Vagina (tissue), 2 donors: ENCODE results near the gene SLC38A9. TPM values are rescaled to one million over a fixed set of nuclear protein-coding genes. Genes with fewer than 3 reads are reported as not detected.
A peak's percentile ranks its signal among the peaks of the same experiment; 100 is the strongest.

Experiments
- DNase-seq, 2 donors: peaks; one replicate each; pipeline ENCODE4 v3.0.0-alpha.2; 2017; ENCODE audit errors: extremely low spot score in 2 of 2
- H3K27ac ChIP-seq: fragments of 200-600 bp; sonication (generic); one replicate; pipeline ENCODE4 v1.5.1; 2019
- H3K27me3 ChIP-seq: fragments of 200-600 bp; sonication (generic); one replicate; pipeline ENCODE4 v1.5.1; 2019
- H3K36me3 ChIP-seq, 2 donors: fragments of 200-600 bp; sonication (generic); one replicate each; pipeline ENCODE4 v1.5.1; 2017 to 2019
- H3K4me1 ChIP-seq: fragments of 200-600 bp; sonication (generic); one replicate; pipeline ENCODE4 v1.5.1; 2019
- H3K4me3 ChIP-seq, 2 donors: fragments of 200-600 bp; sonication (generic); 1 replicate in 1 of 2; 2 replicates in 1 of 2; pipeline ENCODE4 v1.5.1; 2016 to 2019
- H3K9me3 ChIP-seq: fragments of 200-600 bp; sonication (generic); one replicate; pipeline ENCODE4 v1.5.1; 2019
- POLR2A ChIP-seq, 2 donors: fragments of 450-650 bp; IDR thresholded peaks; one replicate each; pipeline ENCODE4 v1.6.1; 2017; ENCODE audit warnings: antibody characterized with exemption in 2 of 2, mild to moderate bottlenecking in 2 of 2, moderate library complexity in 2 of 2
- POLR2AphosphoS5 ChIP-seq, 2 donors: sonication (generic); formaldehyde crosslinking; IDR thresholded peaks; one replicate each; pipeline ENCODE4 v1.9.0; 2017; ENCODE audit warnings: antibody characterized with exemption in 2 of 2, mild to moderate bottlenecking in 2 of 2, low read depth in 1 of 2; ENCODE audit not compliant: insufficient read depth in 1 of 2
- intact Hi-C: fragments of 100-400 bp; cut with DNase I; formaldehyde crosslinking; loops from one replicate; pipeline ENCODE4 v1.15.1; 2023
- total RNA-seq: library from RNA; depleted of rRNA; stranded (reverse); fragments of >200 nt; gene quantifications from one replicate; pipeline ENCODE4 v1.2.3, GENCODE V29; 2016
- TF ChIP-seq, protein P1 (sequence below), 3 experiments: fragments of 450-650 bp in 2 of 3; fragments of 200-600 bp in 1 of 3; sonication (generic) in 1 of 3; IDR thresholded peaks; one replicate each; pipeline ENCODE4 v1.5.1; 2017 to 2019; ENCODE audit warnings: antibody characterized with exemption in 3 of 3, mild to moderate bottlenecking in 2 of 3, moderate library complexity in 2 of 3

SLC38A9 gene
- total RNA-seq, 1 donor from 2014 or later: 23.3 TPM

DNA sequence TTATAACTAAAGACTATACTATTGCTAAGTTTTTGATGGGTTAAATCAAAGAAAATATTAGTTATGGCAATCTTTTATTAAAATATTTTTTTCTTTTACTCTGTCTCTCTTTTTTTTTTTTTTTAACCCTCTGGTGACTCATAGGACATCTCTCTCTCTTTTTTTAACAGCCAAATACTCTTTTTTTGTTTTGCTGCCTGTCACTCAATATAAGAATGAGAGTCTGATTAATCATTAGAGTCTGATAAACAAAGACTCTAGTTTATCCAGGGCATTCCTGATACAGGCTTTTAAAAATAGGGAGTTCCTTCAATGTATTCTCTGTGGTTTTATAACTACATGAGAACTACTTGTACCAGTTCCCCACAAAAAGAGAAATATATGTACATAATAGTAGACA is 77.3 kb downstream of the SLC38A9 start:
- Histone ChIP-seq H3K36me3 (no peaks in the 10 kb centered on the region), H3K27ac (peak overlapping the region; percentile 56), H3K4me1 (peaks cover 59% of the 10 kb centered on the region), H3K4me3 (no peak overlapping the region), H3K9me3 (no peaks in the 10 kb centered on the region), H3K27me3 (no peaks in the 10 kb centered on the region)
- no peak for DNase-seq
- TF ChIP-seq, protein P1, sequence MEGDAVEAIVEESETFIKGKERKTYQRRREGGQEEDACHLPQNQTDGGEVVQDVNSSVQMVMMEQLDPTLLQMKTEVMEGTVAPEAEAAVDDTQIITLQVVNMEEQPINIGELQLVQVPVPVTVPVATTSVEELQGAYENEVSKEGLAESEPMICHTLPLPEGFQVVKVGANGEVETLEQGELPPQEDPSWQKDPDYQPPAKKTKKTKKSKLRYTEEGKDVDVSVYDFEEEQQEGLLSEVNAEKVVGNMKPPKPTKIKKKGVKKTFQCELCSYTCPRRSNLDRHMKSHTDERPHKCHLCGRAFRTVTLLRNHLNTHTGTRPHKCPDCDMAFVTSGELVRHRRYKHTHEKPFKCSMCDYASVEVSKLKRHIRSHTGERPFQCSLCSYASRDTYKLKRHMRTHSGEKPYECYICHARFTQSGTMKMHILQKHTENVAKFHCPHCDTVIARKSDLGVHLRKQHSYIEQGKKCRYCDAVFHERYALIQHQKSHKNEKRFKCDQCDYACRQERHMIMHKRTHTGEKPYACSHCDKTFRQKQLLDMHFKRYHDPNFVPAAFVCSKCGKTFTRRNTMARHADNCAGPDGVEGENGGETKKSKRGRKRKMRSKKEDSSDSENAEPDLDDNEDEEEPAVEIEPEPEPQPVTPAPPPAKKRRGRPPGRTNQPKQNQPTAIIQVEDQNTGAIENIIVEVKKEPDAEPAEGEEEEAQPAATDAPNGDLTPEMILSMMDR (IDR thresholded peaks at IDR 0.05): no peak
- TF ChIP-seq POLR2AphosphoS5 (IDR thresholded peaks at IDR 0.05; ENCODE audit: insufficient read depth in 1 of 2, low read depth in 1 of 2): no peak
- TF ChIP-seq POLR2A (IDR thresholded peaks at IDR 0.05): no peak
- intact Hi-C loops: no loop called here

DNA sequence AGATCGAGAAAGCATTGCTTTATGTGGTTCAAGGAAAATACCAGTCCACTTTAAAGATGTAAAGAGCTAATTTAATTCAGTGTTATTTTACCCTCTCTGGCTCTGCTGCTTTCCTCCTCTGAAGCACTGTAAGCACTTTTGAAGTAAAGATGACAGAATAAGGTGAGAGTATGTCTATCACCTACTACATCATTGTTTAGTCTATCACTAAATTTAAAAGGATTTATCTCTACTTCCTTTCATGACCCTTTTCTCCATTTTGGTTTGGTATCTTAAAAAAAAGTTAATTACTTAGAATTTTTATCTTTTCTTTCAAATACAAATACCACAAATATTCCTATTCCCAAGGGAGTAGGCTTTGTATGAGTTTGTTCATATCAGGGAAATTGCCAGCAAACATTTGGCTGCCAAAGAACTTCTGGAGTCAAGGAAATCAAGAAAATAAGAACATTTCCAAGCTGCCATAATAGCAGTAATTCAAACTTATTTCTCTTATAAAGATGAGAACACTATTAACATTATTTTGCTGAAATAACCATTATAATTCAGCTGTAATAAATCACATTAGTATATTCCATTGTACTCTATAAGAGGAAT is 77.8 kb downstream of the SLC38A9 start:
- Histone ChIP-seq H3K27ac (peak overlapping the region; percentile 52), H3K36me3 (no peaks in the 10 kb centered on the region), H3K27me3 (no peaks in the 10 kb centered on the region), H3K4me1 (peaks cover 59% of the 10 kb centered on the region), H3K4me3 (no peak overlapping the region), H3K9me3 (no peaks in the 10 kb centered on the region)
- no peak for TF ChIP-seq POLR2A (IDR thresholded peaks at IDR 0.05)
- TF ChIP-seq, protein P1 (IDR thresholded peaks at IDR 0.05): no peak
- TF ChIP-seq POLR2AphosphoS5 (IDR thresholded peaks at IDR 0.05; ENCODE audit: insufficient read depth in 1 of 2, low read depth in 1 of 2): no peak
- DNase-seq: no peak
- intact Hi-C loops: no loop called here

DNA sequence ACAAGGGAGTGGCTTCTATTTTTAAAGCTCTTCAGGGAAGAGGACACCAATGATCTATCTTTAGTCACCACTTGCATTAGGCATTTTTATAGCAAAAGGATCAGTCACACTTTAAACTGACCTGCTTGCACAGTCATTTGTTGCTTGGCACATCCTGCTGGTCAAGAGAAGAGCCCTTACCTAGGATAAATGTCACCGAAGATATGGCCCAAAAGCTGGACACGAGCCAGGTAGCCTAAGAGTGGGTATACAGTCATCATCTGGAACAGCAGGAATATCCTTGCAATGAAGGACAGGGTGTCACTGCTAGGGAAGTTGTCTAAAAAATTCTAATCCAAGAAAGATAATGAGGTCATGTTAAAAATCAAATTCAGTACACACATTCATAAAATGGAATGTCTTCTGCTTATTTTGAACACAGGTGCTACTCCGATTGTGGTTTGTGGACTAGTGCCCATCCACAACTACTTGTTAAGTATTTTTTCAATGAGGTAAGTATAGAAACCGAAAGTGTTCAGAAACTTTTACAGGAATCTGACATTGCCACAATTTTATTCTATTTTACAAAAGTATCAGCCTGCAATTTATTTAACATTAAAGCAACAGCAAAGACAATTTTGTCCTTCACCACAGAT is 78.4 kb downstream of the SLC38A9 start:
- TF ChIP-seq, protein P1 (IDR thresholded peaks at IDR 0.05): no peak
- TF ChIP-seq POLR2A (IDR thresholded peaks at IDR 0.05) (no peak), POLR2AphosphoS5 (IDR thresholded peaks at IDR 0.05; ENCODE audit: insufficient read depth in 1 of 2, low read depth in 1 of 2) (peak in 1 of 2 donors; percentile 32)
- peak overlapping the region; percentile 52 for H3K27ac ChIP-seq
- DNase-seq: no peak
- peaks cover 59% of the 10 kb centered on the region for H3K4me1 ChIP-seq
- H3K36me3 ChIP-seq: no peaks in the 10 kb centered on the region
- H3K4me3 ChIP-seq: no peak overlapping the region
- H3K9me3 ChIP-seq: no peaks in the 10 kb centered on the region
- intact Hi-C loops: no loop called here
- no peaks in the 10 kb centered on the region for H3K27me3 ChIP-seq

DNA sequence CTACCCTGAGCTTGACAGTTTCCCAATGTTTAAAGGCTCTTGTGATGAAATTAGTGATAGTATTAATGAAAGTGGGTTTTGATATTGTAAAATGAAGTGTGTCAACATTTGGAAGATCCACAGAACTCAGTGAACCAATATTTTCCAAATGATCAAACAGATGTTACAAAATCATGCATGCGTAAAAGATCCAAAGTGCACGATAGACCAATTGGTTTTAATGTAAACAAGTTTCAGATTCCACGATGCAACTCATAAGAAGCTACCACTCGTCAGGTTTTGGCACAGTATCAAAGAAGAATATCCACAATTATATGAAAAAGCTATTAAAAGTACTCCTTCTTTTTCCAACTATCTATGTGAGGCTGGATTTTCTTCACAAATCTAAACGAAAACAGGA is 82.3 kb downstream of the SLC38A9 start:
- Histone ChIP-seq H3K4me3 (no peak overlapping the region), H3K36me3 (no peaks in the 10 kb centered on the region), H3K27ac (no peak overlapping the region), H3K27me3 (no peaks in the 10 kb centered on the region), H3K9me3 (no peaks in the 10 kb centered on the region), H3K4me1 (peaks cover 43% of the 10 kb centered on the region)
- intact Hi-C loops: no loop called here
- no peak for DNase-seq
- TF ChIP-seq, protein P1 (IDR thresholded peaks at IDR 0.05): no peak
- TF ChIP-seq POLR2AphosphoS5 (IDR thresholded peaks at IDR 0.05; ENCODE audit: insufficient read depth in 1 of 2, low read depth in 1 of 2): no peak
- TF ChIP-seq POLR2A (IDR thresholded peaks at IDR 0.05): no peak

DNA sequence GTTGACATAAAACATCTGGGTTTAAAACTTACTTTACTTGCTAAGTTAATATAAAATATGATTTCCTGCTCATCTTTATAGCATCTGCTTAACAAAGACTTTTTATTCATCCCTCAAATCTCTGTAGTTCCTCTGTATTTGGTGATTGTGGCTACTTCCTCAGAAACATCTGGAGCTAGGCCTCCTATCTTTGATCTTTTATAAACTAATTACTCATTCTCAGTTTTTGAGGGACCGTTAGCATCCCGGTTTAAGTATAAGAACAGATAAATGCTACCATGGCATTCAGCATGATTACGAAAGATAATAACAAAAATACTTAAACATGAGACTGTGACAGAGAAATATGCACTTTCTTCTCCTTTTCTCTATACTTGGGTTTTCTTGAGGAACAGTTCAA is 85.3 kb downstream of the SLC38A9 start:
- no peaks in the 10 kb centered on the region for H3K9me3 ChIP-seq
- no peaks in the 10 kb centered on the region for H3K36me3 ChIP-seq
- H3K4me1 ChIP-seq: peaks cover 20% of the 10 kb centered on the region
- TF ChIP-seq POLR2A (IDR thresholded peaks at IDR 0.05): no peak
- TF ChIP-seq POLR2AphosphoS5 (IDR thresholded peaks at IDR 0.05; ENCODE audit: insufficient read depth in 1 of 2, low read depth in 1 of 2): no peak
- TF ChIP-seq, protein P1 (IDR thresholded peaks at IDR 0.05): no peak
- H3K4me3 ChIP-seq: no peak overlapping the region
- intact Hi-C loops: no loop called here
- no peak overlapping the region for H3K27ac ChIP-seq
- H3K27me3 ChIP-seq: no peaks in the 10 kb centered on the region
- DNase-seq: no peak
